Loucy (cell line): ENCODE data around the gene CACNA1A.
"Not testable (repeated sequence)": the region's sequence is repeated elsewhere in the genome, so short reads cannot be mapped to it uniquely, and the experiment has no call there.

Experiments
- H2AFZ ChIP-seq: fragments of 200-600 bp; sonication (generic); 2 replicates; pipeline ENCODE4 v1.6.0; 2016; ENCODE audit warnings: antibody characterized with exemption, mild to moderate bottlenecking, low read length, moderate library complexity
- H3F3A ChIP-seq: fragments of 200-600 bp; 2 replicates; pipeline ENCODE4 v1.6.0; 2016; ENCODE audit warnings: antibody characterized with exemption, low read depth, mild to moderate bottlenecking
- H3K27me3 ChIP-seq: fragments of 200-600 bp; sonication (generic); 2 replicates; pipeline ENCODE4 v1.6.1; 2014; ENCODE audit warnings: low read length, mild to moderate bottlenecking; ENCODE audit not compliant: insufficient read depth, poor library complexity, severe bottlenecking
- H3K36me3 ChIP-seq: fragments of 200-600 bp; sonication (generic); 2 replicates; pipeline ENCODE4 v1.6.1; 2016; ENCODE audit warnings: low read length; ENCODE audit not compliant: insufficient read depth
- H3K4me1 ChIP-seq: fragments of 200-600 bp; sonication (generic); 2 replicates; pipeline ENCODE4 v1.5.1; 2014; ENCODE audit warnings: low read length, mild to moderate bottlenecking; ENCODE audit not compliant: insufficient read depth, poor library complexity, severe bottlenecking
- H3K4me2 ChIP-seq: fragments of 200-600 bp; sonication (generic); 2 replicates; pipeline ENCODE4 v1.6.0; 2014; ENCODE audit warnings: antibody characterized with exemption, low read length, low read depth, mild to moderate bottlenecking; ENCODE audit not compliant: poor library complexity, severe bottlenecking
- H3K4me3 ChIP-seq: fragments of 200-600 bp; sonication (generic); 2 replicates; pipeline ENCODE4 v1.5.1; 2014; ENCODE audit warnings: low read length, mild to moderate bottlenecking, mixed read lengths; ENCODE audit not compliant: poor library complexity, severe bottlenecking
- H3K79me2 ChIP-seq: fragments of 200-600 bp; sonication (generic); 2 replicates; pipeline ENCODE4 v1.6.1; 2014; ENCODE audit warnings: low read length; ENCODE audit not compliant: insufficient read depth
- H3K9ac ChIP-seq: fragments of 200-600 bp; sonication (generic); 2 replicates; pipeline ENCODE4 v1.6.0; 2014; ENCODE audit warnings: mild to moderate bottlenecking, low read depth, low read length, moderate library complexity; ENCODE audit not compliant: poor library complexity, severe bottlenecking
- H3K9me2 ChIP-seq: fragments of 200-600 bp; sonication (generic); replicated peaks from 2 replicates; pipeline ENCODE4 v1.6.1; 2016; ENCODE audit warnings: low read depth, low read length, mixed read lengths
- H3K9me3 ChIP-seq: fragments of 200-600 bp; sonication (generic); 2 replicates; pipeline ENCODE4 v1.6.1; 2014; ENCODE audit warnings: mild to moderate bottlenecking, antibody characterized with exemption, low read length, low read depth; ENCODE audit not compliant: insufficient read depth
- H4K20me1 ChIP-seq: fragments of 200-600 bp; sonication (generic); 2 replicates; pipeline ENCODE4 v1.6.0; 2014; ENCODE audit warnings: antibody characterized with exemption, low read length, mild to moderate bottlenecking; ENCODE audit not compliant: insufficient read depth, poor library complexity, severe bottlenecking
- EZH2phosphoT487 ChIP-seq: fragments of 200-600 bp; IDR thresholded peaks from 2 replicates; pipeline ENCODE4 v1.6.1; 2018; ENCODE audit warnings: antibody characterized with exemption, mild to moderate bottlenecking, moderate library complexity, borderline replicate concordance
- TF ChIP-seq, protein P1 (sequence below): fragments of 200-600 bp; sonication (generic); conservative IDR thresholded peaks from 2 replicates; pipeline ENCODE4 v1.5.1; 2014; ENCODE audit warnings: mild to moderate bottlenecking, antibody characterized with exemption, low read length

The CACNA1A gene

GRCh38 chr19:13169769-13170168 lies 336.5 kb downstream of the CACNA1A start:
- H3K36me3 ChIP-seq = no peaks in the 10 kb centered on the region
- no peaks in the 10 kb centered on the region for H3K9me2 ChIP-seq
- peak overlapping the region; percentile 80 for H3K9ac ChIP-seq
- no peak overlapping the region for H2AFZ ChIP-seq
- H3K27me3 ChIP-seq = no peaks in the 10 kb centered on the region
- no peak overlapping the region for H3K4me3 ChIP-seq
- no peaks in the 10 kb centered on the region for H3F3A ChIP-seq
- no peak overlapping the region for H3K4me2 ChIP-seq
- no peak for TF ChIP-seq EZH2phosphoT487
- TF ChIP-seq, protein P1, sequence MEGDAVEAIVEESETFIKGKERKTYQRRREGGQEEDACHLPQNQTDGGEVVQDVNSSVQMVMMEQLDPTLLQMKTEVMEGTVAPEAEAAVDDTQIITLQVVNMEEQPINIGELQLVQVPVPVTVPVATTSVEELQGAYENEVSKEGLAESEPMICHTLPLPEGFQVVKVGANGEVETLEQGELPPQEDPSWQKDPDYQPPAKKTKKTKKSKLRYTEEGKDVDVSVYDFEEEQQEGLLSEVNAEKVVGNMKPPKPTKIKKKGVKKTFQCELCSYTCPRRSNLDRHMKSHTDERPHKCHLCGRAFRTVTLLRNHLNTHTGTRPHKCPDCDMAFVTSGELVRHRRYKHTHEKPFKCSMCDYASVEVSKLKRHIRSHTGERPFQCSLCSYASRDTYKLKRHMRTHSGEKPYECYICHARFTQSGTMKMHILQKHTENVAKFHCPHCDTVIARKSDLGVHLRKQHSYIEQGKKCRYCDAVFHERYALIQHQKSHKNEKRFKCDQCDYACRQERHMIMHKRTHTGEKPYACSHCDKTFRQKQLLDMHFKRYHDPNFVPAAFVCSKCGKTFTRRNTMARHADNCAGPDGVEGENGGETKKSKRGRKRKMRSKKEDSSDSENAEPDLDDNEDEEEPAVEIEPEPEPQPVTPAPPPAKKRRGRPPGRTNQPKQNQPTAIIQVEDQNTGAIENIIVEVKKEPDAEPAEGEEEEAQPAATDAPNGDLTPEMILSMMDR = no peak
- no peaks in the 10 kb centered on the region for H4K20me1 ChIP-seq
- H3K4me1 ChIP-seq = peaks cover 58% of the 10 kb centered on the region
- H3K9me3 ChIP-seq = no peaks in the 10 kb centered on the region
- H3K79me2 ChIP-seq = peaks cover 19% of the 10 kb centered on the region; the same call in 1 of the 2 replicates

GRCh38 chr19:13166151-13166550 lies 340.1 kb downstream of the CACNA1A start:
- not testable (repeated sequence) for H3K4me3 ChIP-seq, H2AFZ ChIP-seq, H3K27me3 ChIP-seq, H3K9me2 ChIP-seq, H4K20me1 ChIP-seq, H3K9ac ChIP-seq, H3K36me3 ChIP-seq, H3F3A ChIP-seq, H3K9me3 ChIP-seq, H3K4me2 ChIP-seq
- H3K4me1 ChIP-seq = peaks cover 79% of the 10 kb centered on the region
- peaks cover 31% of the 10 kb centered on the region for H3K79me2 ChIP-seq

DNA sequence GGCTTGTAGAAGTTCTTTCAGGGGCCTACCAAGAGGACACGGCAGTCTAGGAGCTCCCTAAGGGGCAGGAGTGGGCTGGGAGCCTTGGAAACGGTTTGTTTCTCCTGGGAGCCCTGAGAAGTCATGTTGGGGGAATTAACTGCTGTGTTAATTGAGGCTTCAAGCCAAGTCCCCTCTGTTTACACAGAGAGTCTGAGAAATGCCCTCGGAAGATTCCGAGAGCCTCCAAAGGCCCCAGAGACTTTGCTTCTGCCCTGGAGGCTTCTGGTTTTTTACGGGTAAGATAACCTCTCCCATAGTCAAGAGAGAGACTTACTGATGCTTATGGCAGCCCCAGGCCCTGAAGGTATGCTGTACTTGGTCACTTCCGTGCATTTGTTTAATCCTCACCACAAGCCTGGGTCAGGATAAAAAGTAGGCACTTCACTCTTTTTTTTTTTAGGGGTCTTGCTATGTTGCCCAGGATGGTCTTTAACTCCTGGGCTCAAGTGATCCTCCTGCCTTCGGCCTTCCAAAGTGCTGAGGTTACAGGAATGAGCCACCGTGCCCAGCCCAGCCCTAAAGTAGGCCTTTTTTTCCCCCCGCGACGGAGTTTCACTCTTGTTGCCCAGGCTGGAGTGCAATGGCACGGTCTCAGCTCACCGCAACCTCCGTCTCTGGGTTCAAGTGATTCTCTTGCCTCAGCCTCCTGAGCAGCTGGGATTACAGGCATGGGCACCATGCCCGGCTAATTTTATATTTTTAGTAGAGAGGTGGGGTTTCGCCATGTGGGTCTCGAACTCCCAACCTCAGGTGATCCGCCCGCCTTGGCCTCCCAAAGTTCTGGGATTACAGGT lies 340.9 kb downstream of the CACNA1A start:
- H3K79me2 ChIP-seq = peaks cover 32% of the 10 kb centered on the region
- no peaks in the 10 kb centered on the region for H4K20me1 ChIP-seq
- H3K4me1 ChIP-seq = peaks cover 77% of the 10 kb centered on the region
- H2AFZ ChIP-seq = no peak overlapping the region
- H3K9me2 ChIP-seq = no peaks in the 10 kb centered on the region
- H3K4me3 ChIP-seq = peak overlapping the region; percentile 78
- no peaks in the 10 kb centered on the region for H3K36me3 ChIP-seq
- peak overlapping the region; percentile 84 for H3K9ac ChIP-seq
- TF ChIP-seq, protein P1 = no peak
- no peak for TF ChIP-seq EZH2phosphoT487
- H3F3A ChIP-seq = peaks cover 8% of the 10 kb centered on the region; the same call in 1 of the 2 replicates
- H3K27me3 ChIP-seq = no peaks in the 10 kb centered on the region
- no peaks in the 10 kb centered on the region for H3K9me3 ChIP-seq
- peak overlapping the region; percentile 93 for H3K4me2 ChIP-seq
